Measurements from ENCODE around the gene MARCHF6.
"Not testable (repeated sequence)": the region's sequence is repeated elsewhere in the genome, so short reads cannot be mapped to it uniquely, and the experiment has no call there.

The MARCHF6 gene

GRCh38 chr5:10308844-10309243 is 44.7 kb upstream of the MARCHF6 start:
- no peak for DNase-seq (ENCODE audit: extremely low read depth, low read depth)
- no peak for TF ChIP-seq CTCF (IDR thresholded peaks at IDR 0.05; ENCODE audit: low read depth, low read length)

- DNase-seq (ENCODE audit: extremely low read depth, low read depth) = no peak
- TF ChIP-seq CTCF (IDR thresholded peaks at IDR 0.05; ENCODE audit: low read depth, low read length) = no peak
Measured at GRCh38 chr5:10310066-10310779, 43.3 kb upstream of the MARCHF6 start.

- not testable (repeated sequence) for DNase-seq (ENCODE audit: extremely low read depth, low read depth)
Measured at GRCh38 chr5:10310835-10311570, 42.5 kb upstream of the MARCHF6 start.

GRCh38 chr5:10311595-10312425 is 41.7 kb upstream of the MARCHF6 start:
- DNase-seq (ENCODE audit: extremely low read depth, low read depth) = no peak
- TF ChIP-seq CTCF (IDR thresholded peaks at IDR 0.05; ENCODE audit: low read depth, low read length) = no peak

GRCh38 chr5:10315201-10315600 is 38.3 kb upstream of the MARCHF6 start:
- TF ChIP-seq CTCF (IDR thresholded peaks at IDR 0.05; ENCODE audit: low read depth, low read length) = no peak
- no peak for DNase-seq (ENCODE audit: extremely low read depth, low read depth)

- TF ChIP-seq CTCF (IDR thresholded peaks at IDR 0.05; ENCODE audit: low read depth, low read length) = no peak
- DNase-seq (ENCODE audit: extremely low read depth, low read depth) = no peak
Measured at GRCh38 chr5:10315824-10316509, 37.5 kb upstream of the MARCHF6 start.
